ENCODE measurements around the gene ANO3.

Gene ANO3

DNA sequence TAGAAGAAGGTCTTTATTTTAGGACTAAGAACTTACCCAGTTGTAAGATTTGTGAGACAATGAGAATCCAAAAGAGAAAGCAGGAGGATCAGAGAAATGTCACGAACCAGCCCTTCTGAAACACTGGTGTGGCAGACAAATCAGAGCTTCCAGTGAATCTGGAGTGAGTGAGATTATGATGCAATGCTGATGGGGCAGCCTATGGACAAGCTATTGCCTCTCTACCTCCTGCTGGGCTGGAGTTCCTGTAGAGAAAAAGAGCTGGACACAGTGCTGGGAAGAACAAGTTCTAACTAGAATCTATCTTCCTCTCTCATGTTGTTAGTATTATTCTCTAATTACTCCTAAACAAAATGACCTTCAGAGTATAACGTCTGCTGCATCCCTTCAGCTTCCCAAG, 12.0 kb upstream of the ANO3 start:
- H3K4me3 ChIP-seq (ENCODE audit: low read length) = no peak overlapping the region
- DNase-seq (ENCODE audit: low read depth) = peak; percentile 8
- TF ChIP-seq, protein P1, sequence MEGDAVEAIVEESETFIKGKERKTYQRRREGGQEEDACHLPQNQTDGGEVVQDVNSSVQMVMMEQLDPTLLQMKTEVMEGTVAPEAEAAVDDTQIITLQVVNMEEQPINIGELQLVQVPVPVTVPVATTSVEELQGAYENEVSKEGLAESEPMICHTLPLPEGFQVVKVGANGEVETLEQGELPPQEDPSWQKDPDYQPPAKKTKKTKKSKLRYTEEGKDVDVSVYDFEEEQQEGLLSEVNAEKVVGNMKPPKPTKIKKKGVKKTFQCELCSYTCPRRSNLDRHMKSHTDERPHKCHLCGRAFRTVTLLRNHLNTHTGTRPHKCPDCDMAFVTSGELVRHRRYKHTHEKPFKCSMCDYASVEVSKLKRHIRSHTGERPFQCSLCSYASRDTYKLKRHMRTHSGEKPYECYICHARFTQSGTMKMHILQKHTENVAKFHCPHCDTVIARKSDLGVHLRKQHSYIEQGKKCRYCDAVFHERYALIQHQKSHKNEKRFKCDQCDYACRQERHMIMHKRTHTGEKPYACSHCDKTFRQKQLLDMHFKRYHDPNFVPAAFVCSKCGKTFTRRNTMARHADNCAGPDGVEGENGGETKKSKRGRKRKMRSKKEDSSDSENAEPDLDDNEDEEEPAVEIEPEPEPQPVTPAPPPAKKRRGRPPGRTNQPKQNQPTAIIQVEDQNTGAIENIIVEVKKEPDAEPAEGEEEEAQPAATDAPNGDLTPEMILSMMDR (conservative IDR thresholded peaks at IDR 0.05; ENCODE audit: low read length) = no peak

DNA sequence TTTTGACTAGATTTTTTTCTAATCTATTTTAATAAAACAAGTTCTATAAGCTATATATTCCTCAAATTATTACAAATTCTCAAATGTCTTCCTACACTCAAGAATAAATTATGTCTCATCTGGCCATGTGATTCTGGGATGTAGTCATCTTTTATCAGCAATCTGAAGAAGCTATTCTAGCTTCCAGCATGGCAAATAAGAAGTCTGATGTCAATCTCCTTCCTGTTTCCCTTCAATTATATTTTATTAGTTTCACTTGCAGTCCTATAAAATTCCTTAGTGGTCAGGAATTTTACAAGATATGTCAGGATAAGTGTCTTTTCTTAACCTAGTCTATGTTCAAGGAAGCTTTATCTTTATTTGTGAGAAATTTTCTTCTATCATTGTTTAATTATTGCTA, 10.4 kb upstream of the ANO3 start:
- TF ChIP-seq, protein P1 (conservative IDR thresholded peaks at IDR 0.05; ENCODE audit: low read length) = no peak
- H3K4me3 ChIP-seq (ENCODE audit: low read length) = no peak overlapping the region
- DNase-seq (ENCODE audit: low read depth) = no peak

DNA sequence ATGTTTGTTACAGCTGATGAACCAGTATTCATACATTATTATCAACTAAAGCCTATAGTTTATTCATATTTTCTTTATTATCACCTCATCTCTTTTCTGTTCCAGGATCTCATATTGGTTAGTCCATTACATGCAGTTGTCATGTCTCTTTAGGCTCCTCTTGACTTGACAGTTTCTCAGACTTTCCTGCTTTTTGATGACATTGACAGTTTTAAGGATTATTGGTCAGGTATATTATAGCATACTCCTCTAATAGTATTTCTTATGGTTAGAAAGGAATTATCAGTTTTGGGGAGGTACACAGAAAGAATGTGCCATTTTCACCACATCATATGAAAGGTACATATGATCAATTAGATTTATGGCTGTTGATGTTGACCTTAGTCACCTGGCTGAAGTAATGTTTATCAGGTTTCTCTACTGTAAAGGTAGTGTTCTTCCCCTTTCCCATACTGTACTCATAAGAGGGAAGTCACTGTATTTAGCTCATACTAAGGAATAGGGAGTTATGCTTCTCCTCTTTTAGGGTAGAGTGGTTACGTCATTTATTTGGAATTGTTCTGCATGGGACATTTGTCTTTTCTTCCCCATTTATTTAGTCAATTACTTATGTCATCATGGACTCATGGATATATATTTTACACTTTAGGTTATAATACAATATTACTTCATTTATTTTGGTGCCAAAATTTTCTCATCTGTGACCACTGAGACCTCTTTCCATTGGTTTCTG, 9.4 kb upstream of the ANO3 start:
- TF ChIP-seq, protein P1 (conservative IDR thresholded peaks at IDR 0.05; ENCODE audit: low read length) = no peak
- no peak for DNase-seq (ENCODE audit: low read depth)
- no peak overlapping the region for H3K4me3 ChIP-seq (ENCODE audit: low read length)

DNA sequence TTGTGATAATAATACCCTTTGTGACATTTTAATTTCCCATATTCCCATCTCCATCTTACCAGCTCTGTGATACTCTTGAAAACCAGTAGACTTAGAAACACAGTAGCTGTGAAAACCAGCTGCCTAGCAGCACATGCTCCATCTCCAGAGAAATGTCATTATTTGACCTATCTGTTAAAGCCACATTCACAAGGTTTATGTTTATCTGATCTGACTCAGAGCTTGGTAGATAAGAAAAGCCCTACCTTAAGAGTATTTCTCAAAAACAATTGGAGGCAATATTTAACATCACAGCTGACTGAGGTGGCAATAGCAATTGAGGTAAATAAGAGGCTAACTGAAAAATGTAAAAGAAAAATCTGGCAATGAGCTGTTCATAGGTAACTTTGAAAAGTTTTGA, 8.1 kb upstream of the ANO3 start:
- no peak for DNase-seq (ENCODE audit: low read depth)
- no peak overlapping the region for H3K4me3 ChIP-seq (ENCODE audit: low read length)
- TF ChIP-seq, protein P1 (conservative IDR thresholded peaks at IDR 0.05; ENCODE audit: low read length) = no peak

DNA sequence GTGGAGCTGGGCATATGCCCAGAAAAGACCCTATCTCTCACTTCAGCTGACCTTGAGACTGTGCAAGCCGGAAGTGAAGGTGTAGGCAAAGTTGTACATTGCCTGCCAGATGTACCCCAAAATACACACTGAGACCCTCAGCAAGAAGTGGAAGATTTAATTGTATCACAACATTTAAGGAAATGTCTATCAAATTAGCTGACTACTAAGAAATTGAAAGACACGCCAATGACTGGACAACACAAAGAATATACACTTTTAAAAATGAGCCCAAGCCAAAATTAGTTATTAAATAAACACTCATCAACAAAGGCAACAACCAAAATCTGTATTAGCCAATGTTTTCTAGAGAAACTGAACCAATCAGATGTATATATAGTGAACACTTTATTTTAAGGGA, 7.7 kb upstream of the ANO3 start:
- H3K4me3 ChIP-seq (ENCODE audit: low read length) = no peak overlapping the region
- TF ChIP-seq, protein P1 (conservative IDR thresholded peaks at IDR 0.05; ENCODE audit: low read length) = no peak
- no peak for DNase-seq (ENCODE audit: low read depth)

DNA sequence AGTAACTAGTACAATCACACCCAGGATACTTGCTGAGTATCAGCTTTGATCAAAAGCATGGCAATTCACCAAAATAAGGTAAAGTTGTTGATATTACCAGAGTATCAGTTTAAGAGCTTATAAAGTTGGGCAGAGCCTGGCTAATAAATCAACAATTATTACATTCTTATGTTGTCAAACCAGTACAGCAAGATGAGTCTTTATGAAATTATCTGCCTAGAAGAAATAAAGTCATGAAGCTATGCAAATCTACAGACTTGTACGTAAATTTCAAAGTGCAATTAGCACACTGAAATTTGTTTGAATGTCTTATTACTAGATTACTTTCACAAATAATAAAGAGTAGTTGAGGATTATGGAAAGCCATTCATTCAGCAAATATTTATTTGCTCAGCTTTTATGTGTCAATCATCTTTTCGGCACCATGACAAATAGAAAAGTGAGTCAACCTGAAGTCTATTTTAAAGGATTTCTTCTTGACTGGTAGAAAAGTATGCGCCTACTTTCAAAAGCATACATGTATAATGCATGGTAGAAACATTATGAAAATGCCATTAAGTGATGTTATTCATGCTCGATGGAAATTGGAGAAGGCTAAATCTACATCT, 5.0 kb upstream of the ANO3 start:
- no peak for DNase-seq (ENCODE audit: low read depth)
- TF ChIP-seq, protein P1 (conservative IDR thresholded peaks at IDR 0.05; ENCODE audit: low read length) = no peak
- no peak overlapping the region for H3K4me3 ChIP-seq (ENCODE audit: low read length)

DNA sequence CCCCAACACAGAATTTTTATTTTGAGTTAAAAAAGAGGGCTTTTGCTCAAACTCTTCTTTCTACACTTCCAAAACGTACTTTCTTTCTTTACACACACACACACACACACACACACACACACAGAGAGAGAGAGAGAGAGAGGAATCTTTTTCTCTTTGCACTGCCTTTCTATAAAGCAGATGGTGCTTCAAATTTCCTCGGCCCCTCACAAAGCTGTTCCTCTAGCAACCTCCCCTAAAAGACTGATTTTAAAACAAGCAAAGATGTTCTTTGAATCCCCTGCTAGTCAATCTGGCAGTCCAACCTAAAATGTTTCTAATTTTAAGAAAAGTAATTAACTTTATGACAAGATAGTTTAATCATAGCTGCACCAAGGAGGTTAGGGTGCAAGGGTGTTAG, 2.7 kb upstream of the ANO3 start:
- no peak overlapping the region for H3K4me3 ChIP-seq (ENCODE audit: low read length)
- no peak for DNase-seq (ENCODE audit: low read depth)
- TF ChIP-seq, protein P1 (conservative IDR thresholded peaks at IDR 0.05; ENCODE audit: low read length) = no peak

Data from AG10803 (cell line).